GM12874 (cell line): ENCODE data around the gene SPACA5B.
"Not testable (repeated sequence)": the region's sequence is repeated elsewhere in the genome, so short reads cannot be mapped to it uniquely, and the experiment has no call there.

Source experiments
- TF ChIP-seq, protein P1 (sequence below): IDR thresholded peaks from 2 replicates; pipeline ENCODE4 v1.5.1; 2011; ENCODE audit warnings: low read depth, mild to moderate bottlenecking, control low read depth, low read length, moderate library complexity; ENCODE audit not compliant: insufficient read depth

SPACA5B gene

DNA sequence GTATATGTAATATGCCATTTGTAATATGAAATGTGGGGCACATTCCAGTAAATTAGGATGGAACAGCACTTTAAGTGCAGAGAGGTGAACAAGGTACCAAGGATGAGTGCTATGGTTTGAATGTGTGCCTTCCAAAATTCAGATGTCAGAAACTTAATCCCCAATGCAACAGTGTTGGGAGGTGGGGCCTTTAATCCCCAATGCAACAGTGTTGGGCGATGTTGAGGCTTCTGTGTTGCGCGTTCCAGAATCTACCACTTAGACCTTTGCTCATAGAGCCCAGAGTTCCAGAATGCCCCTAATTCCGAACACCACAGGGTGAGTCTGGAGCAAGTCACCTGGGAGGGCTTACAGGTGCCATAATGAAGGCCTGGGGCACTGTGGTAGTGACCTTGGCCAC lies at the start of gene SPACA5B:
SPACA5B (plus strand) TSS at position 301 of the 400 bp plus-strand sequence; CDS start at position 363, 62 bp downstream.
- TF ChIP-seq, protein P1, sequence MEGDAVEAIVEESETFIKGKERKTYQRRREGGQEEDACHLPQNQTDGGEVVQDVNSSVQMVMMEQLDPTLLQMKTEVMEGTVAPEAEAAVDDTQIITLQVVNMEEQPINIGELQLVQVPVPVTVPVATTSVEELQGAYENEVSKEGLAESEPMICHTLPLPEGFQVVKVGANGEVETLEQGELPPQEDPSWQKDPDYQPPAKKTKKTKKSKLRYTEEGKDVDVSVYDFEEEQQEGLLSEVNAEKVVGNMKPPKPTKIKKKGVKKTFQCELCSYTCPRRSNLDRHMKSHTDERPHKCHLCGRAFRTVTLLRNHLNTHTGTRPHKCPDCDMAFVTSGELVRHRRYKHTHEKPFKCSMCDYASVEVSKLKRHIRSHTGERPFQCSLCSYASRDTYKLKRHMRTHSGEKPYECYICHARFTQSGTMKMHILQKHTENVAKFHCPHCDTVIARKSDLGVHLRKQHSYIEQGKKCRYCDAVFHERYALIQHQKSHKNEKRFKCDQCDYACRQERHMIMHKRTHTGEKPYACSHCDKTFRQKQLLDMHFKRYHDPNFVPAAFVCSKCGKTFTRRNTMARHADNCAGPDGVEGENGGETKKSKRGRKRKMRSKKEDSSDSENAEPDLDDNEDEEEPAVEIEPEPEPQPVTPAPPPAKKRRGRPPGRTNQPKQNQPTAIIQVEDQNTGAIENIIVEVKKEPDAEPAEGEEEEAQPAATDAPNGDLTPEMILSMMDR, result not testable (repeated sequence)

DNA sequence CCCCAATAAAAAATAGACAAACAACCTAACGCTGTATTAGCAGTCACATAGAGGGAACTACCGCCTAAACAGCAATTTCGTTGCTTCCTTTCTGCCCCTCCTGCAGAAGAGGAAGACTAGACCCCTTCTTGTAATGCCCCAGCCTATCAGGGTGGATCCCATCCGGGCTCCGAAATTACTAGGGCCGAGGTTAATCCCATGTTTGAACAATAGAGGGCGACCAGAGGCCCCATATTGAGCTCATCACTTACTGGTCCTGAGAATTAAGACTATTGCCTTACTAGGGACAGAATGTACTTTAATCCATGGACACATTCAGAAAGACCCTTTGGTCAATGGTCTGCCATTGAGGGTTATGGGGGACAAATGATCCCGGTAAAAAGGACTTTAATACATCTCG lies 47.2 kb upstream of the SPACA5B start:
- TF ChIP-seq, protein P1, result peak; percentile 42; the same call in 1 of the 2 replicates

DNA sequence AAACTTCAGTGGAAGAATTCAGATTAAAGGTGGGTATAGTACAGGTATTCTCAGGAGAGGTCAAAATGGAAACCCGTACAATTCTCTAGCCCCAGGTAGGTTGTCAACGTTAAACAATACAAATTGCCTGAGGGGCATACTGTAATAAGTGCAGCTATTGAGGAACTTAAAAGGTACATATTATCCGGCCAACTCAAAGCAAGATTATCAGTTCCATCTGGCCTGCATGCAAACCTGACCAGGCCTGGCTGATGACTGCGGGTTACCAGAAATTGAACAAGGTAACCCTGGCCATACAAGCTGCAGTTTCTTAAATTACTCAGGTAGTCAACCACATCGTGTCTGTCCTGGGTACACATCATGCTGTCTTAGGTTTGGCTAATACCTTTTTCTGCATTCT lies 46.7 kb upstream of the SPACA5B start:
- TF ChIP-seq, protein P1, result no peak

DNA sequence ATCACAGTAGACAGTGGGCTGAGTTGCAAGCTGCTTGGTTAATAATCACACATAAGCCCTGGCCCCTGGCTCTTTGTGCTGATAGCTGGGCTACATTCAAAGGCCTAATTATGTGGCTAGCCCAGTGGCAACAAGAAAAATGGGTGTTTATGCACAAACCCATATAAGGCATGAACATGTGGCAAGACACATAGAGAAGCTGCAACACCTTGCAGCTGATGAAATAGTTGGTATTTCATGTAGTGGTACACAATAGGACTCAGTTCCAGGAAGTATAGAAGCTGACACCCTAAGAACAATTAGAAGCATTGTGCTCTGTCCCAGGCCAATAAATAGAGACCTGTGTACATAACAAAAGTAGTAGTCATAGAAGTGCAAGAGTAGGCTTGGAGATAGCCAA lies 44.3 kb upstream of the SPACA5B start:
- TF ChIP-seq, protein P1, result no peak

DNA sequence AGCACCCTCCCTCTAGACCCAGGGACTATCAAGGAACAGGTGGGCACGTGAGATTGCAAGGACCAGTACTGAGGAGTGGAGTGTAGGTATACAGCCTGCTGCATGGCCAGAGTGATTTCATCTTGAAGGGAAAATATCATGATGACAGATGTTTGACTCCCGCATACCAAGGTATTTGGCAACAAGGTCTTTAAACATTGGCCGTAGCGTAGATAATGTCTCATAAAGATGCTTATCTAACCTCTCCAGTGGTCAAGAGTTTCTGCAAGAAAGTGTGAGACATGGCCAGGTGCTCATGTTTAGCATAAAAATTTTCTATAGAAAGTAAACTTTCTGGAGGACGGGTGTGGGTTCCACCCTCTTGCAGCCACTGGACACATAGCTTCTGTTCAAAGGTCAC lies 40.3 kb upstream of the SPACA5B start:
- TF ChIP-seq, protein P1, result no peak

DNA sequence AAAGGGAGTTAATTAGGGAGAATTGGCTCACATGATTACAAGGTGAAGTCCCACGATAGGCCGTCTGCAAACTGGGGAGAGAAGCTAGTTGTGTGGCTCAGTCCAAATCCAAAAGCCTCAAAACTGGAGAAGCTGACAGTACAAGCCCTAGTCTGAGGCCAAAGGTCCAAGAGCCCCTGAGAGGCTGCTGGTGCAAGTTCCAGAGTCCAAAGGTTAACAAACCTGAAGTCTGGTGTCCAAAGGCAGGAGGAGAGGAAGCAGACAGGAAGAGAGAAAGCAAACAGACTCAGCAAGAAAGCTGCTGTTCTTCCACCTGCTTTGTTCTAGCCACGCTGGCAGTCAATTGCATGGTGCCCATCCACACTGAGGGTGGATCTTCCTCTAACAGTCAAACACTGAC lies 29.0 kb upstream of the SPACA5B start:
- TF ChIP-seq, protein P1, result no peak

DNA sequence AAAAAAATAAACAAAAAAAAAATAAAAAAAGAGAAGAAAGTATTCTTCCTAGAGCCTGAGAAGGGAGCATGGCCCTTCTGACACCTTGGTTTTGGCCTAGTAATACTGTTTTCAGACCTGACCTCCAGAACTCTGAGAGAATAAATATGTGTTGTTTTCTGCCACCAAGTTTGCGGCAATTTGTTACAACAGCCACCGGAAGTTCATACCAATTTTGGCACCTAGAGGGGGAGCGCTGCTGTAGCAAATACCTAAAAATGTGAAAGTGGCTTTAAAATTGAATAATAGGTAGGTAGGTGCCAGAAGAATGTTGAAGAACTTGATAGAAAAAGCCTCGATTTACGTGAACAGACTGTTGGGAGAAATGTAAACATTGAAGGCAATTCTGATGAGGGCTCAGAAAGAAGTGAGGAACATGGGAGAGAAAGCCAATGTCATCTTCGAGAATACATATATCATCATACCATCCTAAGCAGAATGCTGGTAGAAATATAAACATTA lies 27.5 kb upstream of the SPACA5B start:
- TF ChIP-seq, protein P1, result no peak
